Breast epithelium (tissue), 3 donors: ENCODE results near the gene DCDC2B.

Experiments used
- CTCF ChIP-seq, 3 donors: fragments of 450-650 bp; IDR thresholded peaks; one replicate each; pipeline ENCODE4 v1.5.1; 2016 to 2017; ENCODE audit warnings: antibody characterized with exemption in 3 of 3, mild to moderate bottlenecking in 3 of 3, moderate library complexity in 3 of 3
- POLR2A ChIP-seq: fragments of 450-650 bp; IDR thresholded peaks from one replicate; pipeline ENCODE4 v1.6.1; 2016; ENCODE audit warnings: antibody characterized with exemption, mild to moderate bottlenecking, moderate library complexity
- POLR2AphosphoS5 ChIP-seq, 3 donors: sonication (generic); formaldehyde crosslinking; IDR thresholded peaks; one replicate each; pipeline ENCODE4 v1.6.1; 2017; ENCODE audit warnings: antibody characterized with exemption in 3 of 3

DNA sequence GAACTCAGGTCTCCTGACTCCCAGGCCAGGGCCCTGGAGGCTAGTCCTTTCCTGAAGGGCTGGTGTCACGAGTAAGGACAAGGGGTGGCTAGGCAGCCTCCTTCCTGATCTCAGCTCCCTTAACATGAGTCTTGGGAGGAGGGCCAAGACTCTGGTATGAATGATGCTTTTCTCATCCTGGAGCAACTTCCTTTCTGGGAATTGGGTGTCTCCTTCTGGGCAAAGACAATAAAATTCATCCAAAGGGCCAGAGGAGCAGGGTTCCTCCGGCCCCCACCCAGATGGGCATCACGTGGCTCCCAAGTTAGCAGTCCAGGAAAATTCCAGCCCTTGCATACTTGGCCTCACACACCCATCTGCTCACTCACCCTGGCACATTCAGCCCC, 38.0 kb downstream of the DCDC2B start, which contains the start of gene FAM167B:
- TF ChIP-seq CTCF (IDR thresholded peaks at IDR 0.05): no peak
- peak; percentile 36 to 68 (median 57) for TF ChIP-seq POLR2AphosphoS5 (IDR thresholded peaks at IDR 0.05)
- TF ChIP-seq POLR2A: no peak
